K562 (cell line): ENCODE data around the gene ENG. TPM values are rescaled to one million over a fixed set of nuclear protein-coding genes. Genes with fewer than 3 reads are reported as not detected.

Experiments used
- ATAC-seq: fragments of 200-7000 bp; cut with Tn5 transposase; 3 replicates; pipeline ENCODE4 v1.9.1; 2020; ENCODE audit warnings: moderate library complexity
- BruUV-seq: library from RNA; stranded (reverse); fragments of 400-500 nt; replicated peaks from 2 replicates; lab custom pipeline; 2021; lab: Mats Ljungman, UMichigan
- CTCF ChIA-PET: fragments of 300-600 bp; formaldehyde crosslinking; extraction: SDS; loops from one replicate; lab custom pipeline; 2021; ENCODE audit warnings: low intra/inter-chr PET ratio; lab: Yijun Ruan, JAX
- POLR2A ChIA-PET: fragments of 300-600, 350-650 bp; sonication (Branson Sonifier 250); formaldehyde crosslinking; extraction: SDS; loops from one replicate; lab custom pipeline; 2021; ENCODE audit warnings: antibody characterized with exemption, inconsistent platforms; lab: Yijun Ruan, JAX
- DNase-seq, 4 experiments: peaks; one replicate each; pipeline versions ENCODE4 v3.0.0 to v3.0.0-alpha.2; 2011 to 2018; ENCODE audit warnings: low spot score in 3 of 4, mixed read lengths in 3 of 4; ENCODE audit errors: extremely low read depth in 1 of 4
- FAIRE-seq: peaks from 2 replicates; lab custom pipeline; 2011; peaks lifted over from hg19 to GRCh38; lab: Jason Lieb, UNC
- H2AFZ ChIP-seq: 2 replicates; pipeline ENCODE4 v1.6.0; 2011; ENCODE audit warnings: low read depth, low read length, control low read depth, inconsistent platforms
- H3K27ac ChIP-seq: fragments of 200-600 bp; 3 replicates; pipeline ENCODE4 v1.8.0; 2011; ENCODE audit warnings: low read depth, mild to moderate bottlenecking, control low read depth, inconsistent platforms, low read length, moderate library complexity, mixed read lengths; ENCODE audit errors: extremely low read depth
- H3K27me3 ChIP-seq, 2 experiments: fragments of 300-600 bp in 1 of 2; 2 replicates in 1 of 2; 3 replicates in 1 of 2; pipeline versions ENCODE4 v1.6.0 to v1.8.0; 2011; ENCODE audit warnings: inconsistent platforms in 2 of 2, low read length in 2 of 2, mild to moderate bottlenecking in 1 of 2, mixed read lengths in 1 of 2, moderate library complexity in 1 of 2; ENCODE audit not compliant: control insufficient read depth in 2 of 2, insufficient read depth in 2 of 2
- H3K36me3 ChIP-seq: fragments of 300-600 bp; 3 replicates; pipeline ENCODE4 v1.8.0; 2011; ENCODE audit warnings: mild to moderate bottlenecking, low read length, inconsistent platforms; ENCODE audit not compliant: control insufficient read depth, insufficient read depth
- H3K4me1 ChIP-seq, 2 experiments: fragments of 200-600 bp in 1 of 2; replicated peaks in 1 of 2; 2 replicates in 1 of 2; 3 replicates in 1 of 2; pipeline versions ENCODE4 v1.5.1 to v1.8.0; 2011; ENCODE audit warnings: inconsistent platforms in 2 of 2, low read length in 2 of 2, mild to moderate bottlenecking in 1 of 2, mixed read lengths in 1 of 2, moderate library complexity in 1 of 2; ENCODE audit not compliant: control insufficient read depth in 2 of 2, insufficient read depth in 2 of 2
- H3K4me2 ChIP-seq: 2 replicates; pipeline ENCODE4 v1.6.1; 2011; ENCODE audit warnings: low read length, control low read depth, inconsistent platforms, mixed read lengths; ENCODE audit not compliant: insufficient read depth
- H3K4me3 ChIP-seq: fragments of 200-600 bp; sonication (generic), shearing (Covaris generic); 2 replicates; pipeline ENCODE4 v1.5.1; 2016; ENCODE audit warnings: control low read depth, inconsistent platforms
- H3K79me2 ChIP-seq: fragments of 200-600 bp; 3 replicates; pipeline ENCODE4 v1.8.0; 2011; ENCODE audit warnings: low read length, inconsistent platforms; ENCODE audit not compliant: control insufficient read depth, insufficient read depth
- H3K9ac ChIP-seq, 2 experiments: 2 replicates each; pipeline versions ENCODE4 v1.6.0 to v1.6.1; 2011; ENCODE audit warnings: low read depth in 2 of 2, low read length in 2 of 2, control low read depth in 1 of 2, inconsistent platforms in 1 of 2, mild to moderate bottlenecking in 1 of 2, mixed read lengths in 1 of 2; ENCODE audit not compliant: insufficient read depth in 1 of 2
- H3K9me1 ChIP-seq: one replicate; pipeline ENCODE4 v1.6.0; 2011; ENCODE audit warnings: inconsistent platforms, mild to moderate bottlenecking, low read length, moderate library complexity; ENCODE audit not compliant: control insufficient read depth, insufficient read depth
- H3K9me3 ChIP-seq: replicated peaks from 2 replicates; pipeline ENCODE4 v1.5.1; 2011; ENCODE audit warnings: low read depth, low read length, inconsistent platforms; ENCODE audit not compliant: control insufficient read depth, insufficient read depth
- H4K20me1 ChIP-seq: replicated peaks from 2 replicates; pipeline ENCODE4 v1.6.1; 2011; ENCODE audit warnings: low read length, inconsistent platforms, mixed read lengths; ENCODE audit not compliant: control insufficient read depth, insufficient read depth
- NFIC ChIP-seq: fragments of 450-650 bp; IDR thresholded peaks from 2 replicates; pipeline ENCODE4 v1.6.1; 2017; ENCODE audit warnings: mild to moderate bottlenecking, inconsistent platforms
- RNF2 ChIP-seq: sonication (generic); IDR thresholded peaks from 2 replicates; pipeline ENCODE4 v1.6.1; 2016
- SUPT5H ChIP-seq: fragments of 450-650 bp; IDR thresholded peaks from 2 replicates; pipeline ENCODE4 v1.6.1; 2016
- TEAD2 ChIP-seq: fragments of 450-650 bp; IDR thresholded peaks from 2 replicates; pipeline ENCODE4 v1.6.1; 2016; ENCODE audit warnings: missing genetic modification characterization, control low read depth, missing compliant biosample characterization
- THRB ChIP-seq: fragments of 450-650 bp; formaldehyde crosslinking; conservative IDR thresholded peaks from 2 replicates; pipeline ENCODE4 v1.4.0; 2022; ENCODE audit warnings: mild to moderate bottlenecking, missing genetic modification characterization
- TRIM28 ChIP-seq: fragments of 450-650 bp; IDR thresholded peaks from 2 replicates; pipeline ENCODE4 v1.6.1; 2017
- ZBTB5 ChIP-seq: fragments of 450-650 bp; IDR thresholded peaks from 2 replicates; pipeline ENCODE4 v1.6.1; 2017; ENCODE audit warnings: antibody characterized with exemption
- ZNF280B ChIP-seq: fragments of 250-450 bp; sonication (Bioruptor Pico); IDR thresholded peaks from 2 replicates; pipeline ENCODE4 v1.5.1; 2021; ENCODE audit warnings: mild to moderate bottlenecking
- ZNF518B ChIP-seq: fragments of 250-450 bp; sonication (Bioruptor Pico); IDR thresholded peaks from 2 replicates; pipeline ENCODE4 v1.5.0; 2021; ENCODE audit warnings: mild to moderate bottlenecking, moderate library complexity
- WGBS: fragments of 100-300 bp; shearing (Covaris generic); methylation state at CpG from one replicate; pipeline ENCODE4 v1.1.6; 2016; ENCODE audit warnings: low coverage, mixed read lengths; ENCODE audit not compliant: insufficient coverage; ENCODE audit errors: missing lambda C conversion rate; 5-methylcytosine and 5-hydroxymethylcytosine counted together
- in situ Hi-C: fragments of 300-500 bp; cut with MboI; formaldehyde crosslinking; loops from 4 replicates; pipeline ENCODE4 v1.15.0; 2018; ENCODE audit warnings: inconsistent platforms, mixed read lengths
- intact Hi-C: fragments of 100-400 bp; cut with micrococcal nuclease; formaldehyde crosslinking; loops from 2 replicates; pipeline ENCODE4 v1.14.2; 2022
- polyA plus RNA-seq, 8 experiments: library from polyadenylated mRNA; depleted of rRNA in 4 of 8; stranded (reverse) in 5 of 8; unstranded in 3 of 8; fragments of >200 nt; fragmentation: Nextera tagmentation in 2 of 8; fragmentation: Illumina TruSeq in 1 of 8; extraction: Ambion mirVana in 2 of 8; extraction: Trizol in 1 of 8; gene quantifications; 2 replicates each; pipeline versions ENCODE4 v1.2.1 to v1.2.3, GENCODE V29; 2011 to 2014; ENCODE audit warnings: inconsistent platforms in 1 of 8, missing spikeins in 1 of 8
- total RNA-seq, 7 experiments: library from RNA; depleted of rRNA in 6 of 7; stranded (reverse); fragments of >200 nt in 6 of 7; fragmentation: Illumina TruSeq in 2 of 7; extraction: Trizol in 2 of 7; gene quantifications; 2 replicates each; pipeline versions ENCODE4 v1.2.1 to v1.2.3, GENCODE V29; 2011 to 2021; ENCODE audit warnings: low replicate concordance in 1 of 7

ENG gene
- total and polyA plus RNA-seq, 9 of the 15 experiments (the other 6 are each of a cell fraction or from before 2014, with no cell fraction given) = 0.04 to 0.40 (median 0.14) TPM; not detected in 1

GRCh38 chr9:127866535-127866934 is 12.1 kb upstream of the ENG start (continued):
- TF ChIP-seq ZNF280B (CRISPR knock-in tag) (no peak), SUPT5H (no peak), ZBTB5 (no peak)

- peak overlapping the region; percentile 4; the same call in 1 of the 2 replicates for H3K4me2 ChIP-seq
- ChIA-PET CTCF (interaction anchor here (0.5 kb wide), 1 partner anchor 130 kb away, joined by 3 read pairs; no protein-coding TSS in a partner anchor), POLR2A (interaction anchor here (1.1 to 2.3 kb wide), 2 partner anchors 11 to 73 kb away, joined by 3 to 6 read pairs; partner anchors contain the start of gene AK1)
- H3K79me2 ChIP-seq = no peaks in the 10 kb centered on the region
- no peaks in the 10 kb centered on the region for H3K9me3 ChIP-seq
- H3K27ac ChIP-seq = peak overlapping the region; percentile 64; the same call in 2 of the 3 replicates
- peaks cover 1% of the 10 kb centered on the region for H3K9me1 ChIP-seq
- H4K20me1 ChIP-seq = no peaks in the 10 kb centered on the region
- H3K9ac ChIP-seq = peak overlapping the region in 1 of 2 experiments; percentile 1; a peak in 1 of 4 replicates
- DNase-seq = no peak
- no peak for ATAC-seq
- H3K36me3 ChIP-seq = peaks cover 17% of the 10 kb centered on the region; the same call in 2 of the 3 replicates
- H3K27me3 ChIP-seq = no peaks in the 10 kb centered on the region
- peak; percentile 11 for FAIRE-seq
- no peak overlapping the region for H3K4me3 ChIP-seq
- H3K4me1 ChIP-seq = peaks cover 40 to 75% of the 10 kb centered on the region in 2 experiments
- intact Hi-C loops (loop anchor here (1.0 to 5.0 kb wide), 2 partner anchors 51 to 102 kb away; partner anchors contain the start of gene ST6GALNAC4), in situ Hi-C loops (no loop called here)
- H2AFZ ChIP-seq = peak overlapping the region; percentile 90; the same call in 1 of the 2 replicates
- BruUV-seq = no TSS peak
- 59% methylated on average over 16 of the region's 19 CpGs for WGBS
- TF ChIP-seq RNF2 (no peak), TEAD2 (tag) (no peak), ZNF518B (CRISPR knock-in tag) (no peak), TRIM28 (no peak), THRB (CRISPR knock-in tag) (peak; percentile 96), NFIC (peak; percentile 4; the same call in 1 of the 2 replicates)
Observed at GRCh38 chr9:127865645-127866464, 11.4 kb upstream of the ENG start.
